ENCODE measurements around the gene C14orf93.

The C14orf93 gene

DNA sequence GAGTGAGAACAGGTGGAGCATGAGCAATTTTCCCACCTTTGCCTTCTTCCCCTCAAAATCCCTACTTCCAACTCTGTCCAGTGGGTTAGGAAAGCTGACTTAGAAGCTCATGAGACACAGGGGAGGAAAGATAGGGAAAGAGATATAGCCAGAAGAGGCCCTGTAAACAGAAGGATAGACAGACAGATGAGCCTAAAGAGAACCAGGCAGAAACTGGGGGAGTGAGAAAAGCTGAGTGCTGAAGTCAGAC is 32.6 kb downstream of the C14orf93 start:
- peak overlapping the region; percentile 68 for H3K27ac ChIP-seq
- TF ChIP-seq, protein P1, sequence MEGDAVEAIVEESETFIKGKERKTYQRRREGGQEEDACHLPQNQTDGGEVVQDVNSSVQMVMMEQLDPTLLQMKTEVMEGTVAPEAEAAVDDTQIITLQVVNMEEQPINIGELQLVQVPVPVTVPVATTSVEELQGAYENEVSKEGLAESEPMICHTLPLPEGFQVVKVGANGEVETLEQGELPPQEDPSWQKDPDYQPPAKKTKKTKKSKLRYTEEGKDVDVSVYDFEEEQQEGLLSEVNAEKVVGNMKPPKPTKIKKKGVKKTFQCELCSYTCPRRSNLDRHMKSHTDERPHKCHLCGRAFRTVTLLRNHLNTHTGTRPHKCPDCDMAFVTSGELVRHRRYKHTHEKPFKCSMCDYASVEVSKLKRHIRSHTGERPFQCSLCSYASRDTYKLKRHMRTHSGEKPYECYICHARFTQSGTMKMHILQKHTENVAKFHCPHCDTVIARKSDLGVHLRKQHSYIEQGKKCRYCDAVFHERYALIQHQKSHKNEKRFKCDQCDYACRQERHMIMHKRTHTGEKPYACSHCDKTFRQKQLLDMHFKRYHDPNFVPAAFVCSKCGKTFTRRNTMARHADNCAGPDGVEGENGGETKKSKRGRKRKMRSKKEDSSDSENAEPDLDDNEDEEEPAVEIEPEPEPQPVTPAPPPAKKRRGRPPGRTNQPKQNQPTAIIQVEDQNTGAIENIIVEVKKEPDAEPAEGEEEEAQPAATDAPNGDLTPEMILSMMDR (IDR thresholded peaks at IDR 0.05): no peak
- TF ChIP-seq ZFX (IDR thresholded peaks at IDR 0.05; ENCODE audit: borderline replicate concordance): no peak

DNA sequence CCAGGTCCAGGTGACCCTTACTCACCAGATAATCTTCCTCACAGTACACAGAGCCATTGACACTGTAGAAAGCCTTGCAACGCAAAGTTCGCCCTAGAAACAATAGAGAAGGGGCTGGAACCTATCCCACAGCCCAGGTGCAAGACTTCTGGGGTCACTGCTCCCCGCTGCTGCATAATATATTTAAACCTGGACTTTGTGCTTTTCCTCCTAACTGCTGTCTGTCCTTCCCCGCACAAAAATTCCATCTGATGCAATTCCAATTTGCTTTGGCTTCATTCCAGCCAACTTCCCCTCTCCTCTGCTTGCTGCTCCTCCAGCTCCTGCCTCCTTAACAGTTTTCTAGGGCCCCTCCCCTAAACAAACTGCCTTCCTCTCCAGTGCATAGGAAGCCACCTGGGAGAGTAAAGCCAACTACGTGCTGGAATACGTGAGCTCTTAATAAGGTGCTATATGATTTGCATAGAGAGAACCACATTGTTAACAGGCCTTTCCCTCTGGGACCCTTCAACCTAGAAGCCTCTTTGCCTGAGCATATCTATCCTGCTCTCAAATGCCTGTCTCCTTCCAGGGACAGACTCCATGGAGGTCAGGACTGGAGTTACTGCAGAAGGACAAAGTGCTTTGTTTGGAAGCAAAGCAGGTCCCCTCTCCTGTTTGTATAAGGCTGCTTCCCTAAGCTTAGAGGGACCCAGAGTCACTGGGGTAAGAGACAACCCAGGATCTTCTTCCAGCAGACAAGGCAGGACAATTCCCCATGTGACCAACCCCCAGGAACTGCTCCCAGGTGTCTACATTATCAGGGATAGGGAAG is 33.1 kb downstream of the C14orf93 start:
- peak overlapping the region; percentile 68 for H3K27ac ChIP-seq
- TF ChIP-seq, protein P1 (IDR thresholded peaks at IDR 0.05): no peak
- no peak for TF ChIP-seq ZFX (IDR thresholded peaks at IDR 0.05; ENCODE audit: borderline replicate concordance)

DNA sequence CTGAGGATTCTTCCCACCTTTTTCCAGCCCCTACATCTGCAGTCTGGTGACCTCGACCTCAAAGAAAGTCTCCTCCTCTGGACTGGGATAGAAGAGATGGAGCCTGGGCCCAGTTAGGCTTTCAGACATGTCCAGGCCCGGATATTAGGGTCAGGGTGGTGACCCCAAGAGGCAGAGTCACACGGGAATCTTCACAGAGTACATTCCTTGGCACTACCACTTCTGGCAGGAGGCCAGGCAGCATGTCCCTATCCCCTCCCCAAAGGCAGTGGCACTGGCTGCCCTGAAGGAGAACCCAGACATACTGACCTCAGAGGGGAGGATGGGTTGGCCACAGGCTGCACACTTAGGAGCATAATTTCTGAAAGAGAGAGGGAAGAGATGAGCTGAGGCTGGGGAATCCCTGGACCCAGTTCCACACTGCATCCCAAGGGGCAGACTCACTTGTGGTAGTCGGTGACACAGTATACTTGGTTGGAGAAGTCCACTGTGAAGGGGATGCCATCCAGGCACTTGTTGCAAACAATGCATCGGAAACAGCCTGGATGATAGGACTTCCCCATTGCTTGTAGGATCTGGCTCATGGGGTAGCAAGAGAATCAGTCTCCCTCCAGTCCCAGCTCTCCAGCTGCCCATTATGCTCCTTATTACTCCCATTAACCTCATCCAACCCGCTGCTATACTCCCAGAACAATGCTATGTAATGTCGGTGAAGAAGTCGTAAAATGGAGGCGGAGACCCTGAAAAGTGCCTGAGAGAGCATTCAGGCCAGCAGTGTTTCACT is 35.2 kb downstream of the C14orf93 start:
- H3K27ac ChIP-seq: 0 out of 2 replicates have a peak overlapping the region, but pooled peaks have one; percentile 3
- no peak for TF ChIP-seq ZFX (IDR thresholded peaks at IDR 0.05; ENCODE audit: borderline replicate concordance)
- TF ChIP-seq, protein P1 (IDR thresholded peaks at IDR 0.05): no peak

DNA sequence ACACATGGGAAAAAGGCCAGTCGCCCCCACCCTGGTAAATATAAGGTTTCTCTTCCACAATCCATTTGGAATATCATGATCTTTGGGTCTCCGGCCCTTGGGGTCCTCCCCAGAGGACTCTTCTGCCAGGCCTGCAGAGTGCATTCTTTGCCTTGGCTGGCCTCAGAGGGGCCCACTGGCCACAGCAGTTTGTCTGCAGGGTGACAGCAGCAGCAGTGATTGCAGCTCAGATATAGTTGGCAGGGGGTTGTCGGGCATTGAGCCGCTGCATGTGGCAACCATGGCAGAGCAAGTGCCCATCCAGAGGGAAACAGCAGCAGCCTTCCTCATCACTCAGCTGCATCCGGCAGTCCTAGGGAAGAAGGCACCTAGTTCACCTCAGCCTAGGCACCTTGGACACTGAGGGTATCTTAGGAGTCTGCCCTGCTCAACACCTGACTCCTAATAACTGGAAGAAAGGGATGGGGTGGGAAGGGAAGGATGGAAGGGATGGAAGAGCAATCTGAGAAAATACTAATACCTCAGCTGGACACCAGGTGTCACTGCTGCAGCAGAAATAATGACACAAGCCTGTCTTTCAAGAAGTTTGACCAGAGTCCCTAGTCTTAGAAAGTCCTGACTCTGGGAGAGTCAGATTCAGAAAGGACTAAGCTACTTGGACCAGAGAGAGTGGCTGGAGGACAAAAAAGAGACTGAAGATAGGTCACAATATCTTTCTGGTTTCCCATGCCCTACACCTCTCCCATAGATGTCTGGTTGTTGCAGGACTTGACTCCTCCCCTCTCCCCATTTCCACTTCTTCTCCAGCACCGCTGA is 36.5 kb downstream of the C14orf93 start:
- no peak overlapping the region for H3K27ac ChIP-seq
- TF ChIP-seq, protein P1 (IDR thresholded peaks at IDR 0.05): peak; percentile 82
- no peak for TF ChIP-seq ZFX (IDR thresholded peaks at IDR 0.05; ENCODE audit: borderline replicate concordance)

DNA sequence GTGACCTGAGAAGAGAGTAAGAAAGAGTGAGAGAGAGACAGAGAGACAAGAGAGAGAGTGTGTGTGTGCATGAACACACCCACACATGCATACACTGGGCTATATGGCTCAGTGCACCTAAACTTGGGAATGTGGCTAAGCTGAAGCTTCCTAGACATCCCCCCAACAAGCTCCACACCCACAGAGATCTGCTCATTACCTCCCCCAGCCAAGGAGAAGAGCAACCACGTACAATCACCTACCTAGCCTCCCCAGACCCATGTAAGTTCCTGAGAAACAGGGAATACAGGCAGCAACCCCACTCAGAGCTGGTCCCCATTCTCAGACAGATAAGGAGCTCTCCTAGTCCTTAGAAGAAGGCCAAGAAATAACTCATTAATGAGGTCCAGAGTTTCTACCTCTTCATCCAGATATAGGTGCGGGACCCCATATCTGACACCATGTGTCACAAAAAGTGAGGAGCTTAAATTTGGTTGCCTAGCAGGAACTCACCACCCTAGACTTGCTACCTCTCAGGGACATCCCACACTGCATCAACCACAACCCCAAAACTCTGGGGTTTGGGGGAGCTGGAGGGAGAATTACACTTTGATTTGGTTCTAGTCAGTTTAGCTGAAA is 37.5 kb downstream of the C14orf93 start:
- H3K27ac ChIP-seq: no peak overlapping the region
- no peak for TF ChIP-seq ZFX (IDR thresholded peaks at IDR 0.05; ENCODE audit: borderline replicate concordance)
- TF ChIP-seq, protein P1 (IDR thresholded peaks at IDR 0.05): no peak

DNA sequence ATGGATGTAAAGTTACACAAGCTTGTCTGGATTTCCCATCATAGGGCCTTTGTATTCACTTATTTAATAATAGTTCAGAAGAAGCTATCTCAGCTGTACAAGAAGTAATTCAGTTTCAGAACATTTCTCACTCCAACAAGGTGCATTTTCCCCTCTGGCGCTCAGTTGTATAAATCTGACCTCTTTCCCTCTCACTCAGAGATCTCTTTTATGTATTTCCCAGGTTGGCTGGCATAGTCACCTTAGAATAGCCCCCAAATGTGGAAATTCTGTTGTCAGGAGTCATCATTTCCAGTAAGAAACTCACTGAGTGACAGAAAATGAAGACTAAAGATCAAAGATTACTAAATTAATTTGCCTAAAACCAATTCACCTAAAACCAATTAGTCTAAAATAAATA is 38.8 kb downstream of the C14orf93 start:
- no peak for TF ChIP-seq ZFX (IDR thresholded peaks at IDR 0.05; ENCODE audit: borderline replicate concordance)
- TF ChIP-seq, protein P1 (IDR thresholded peaks at IDR 0.05): no peak
- no peak overlapping the region for H3K27ac ChIP-seq

All from 22Rv1 (cell line).